Ovary (tissue), 3 donors: Measurements from ENCODE around the gene GPR137.

Experiments used
- CTCF ChIP-seq, 3 donors: fragments of 450-650 bp in 2 of 3; fragments of 200-600 bp in 1 of 3; IDR thresholded peaks; one replicate each; pipeline versions ENCODE4 v1.5.1 to v1.8.0; 2016 to 2022; ENCODE audit warnings: antibody characterized with exemption in 3 of 3, mild to moderate bottlenecking in 1 of 3
- POLR2A ChIP-seq: fragments of 450-650 bp; IDR thresholded peaks from one replicate; pipeline ENCODE4 v1.6.1; 2017; ENCODE audit warnings: antibody characterized with exemption, mild to moderate bottlenecking, moderate library complexity
- donor health status: DM: no; HTN: no; CAD: no.

DNA sequence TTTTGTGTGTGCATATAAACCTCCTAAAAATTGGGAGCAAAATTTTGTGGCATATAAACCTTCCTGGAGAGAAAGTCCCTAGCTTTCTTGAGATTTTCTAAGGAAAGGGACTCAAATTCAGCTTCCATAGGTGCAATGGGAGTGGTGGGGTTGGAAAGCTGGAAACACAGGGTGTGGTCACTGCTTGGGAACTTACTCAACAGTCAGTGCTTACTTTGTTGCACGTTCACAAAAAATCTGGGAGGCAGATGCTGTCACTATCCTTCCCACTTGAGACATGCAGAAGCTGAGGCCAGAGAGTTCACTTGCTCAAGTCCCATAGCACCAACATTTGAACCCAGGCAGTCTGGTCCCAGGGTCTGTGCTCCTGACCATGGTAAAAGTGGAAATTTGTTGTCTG is 10.6 kb downstream of the GPR137 start:
- TF ChIP-seq CTCF (IDR thresholded peaks at IDR 0.05) (no peak), POLR2A (no peak)
